ENCODE results near the gene GJC2.
A peak's percentile ranks its signal among the peaks of the same experiment; 100 is the strongest.
"Not testable (repeated sequence)": the region's sequence is repeated elsewhere in the genome, so short reads cannot be mapped to it uniquely, and the experiment has no call there.

GJC2 gene

DNA sequence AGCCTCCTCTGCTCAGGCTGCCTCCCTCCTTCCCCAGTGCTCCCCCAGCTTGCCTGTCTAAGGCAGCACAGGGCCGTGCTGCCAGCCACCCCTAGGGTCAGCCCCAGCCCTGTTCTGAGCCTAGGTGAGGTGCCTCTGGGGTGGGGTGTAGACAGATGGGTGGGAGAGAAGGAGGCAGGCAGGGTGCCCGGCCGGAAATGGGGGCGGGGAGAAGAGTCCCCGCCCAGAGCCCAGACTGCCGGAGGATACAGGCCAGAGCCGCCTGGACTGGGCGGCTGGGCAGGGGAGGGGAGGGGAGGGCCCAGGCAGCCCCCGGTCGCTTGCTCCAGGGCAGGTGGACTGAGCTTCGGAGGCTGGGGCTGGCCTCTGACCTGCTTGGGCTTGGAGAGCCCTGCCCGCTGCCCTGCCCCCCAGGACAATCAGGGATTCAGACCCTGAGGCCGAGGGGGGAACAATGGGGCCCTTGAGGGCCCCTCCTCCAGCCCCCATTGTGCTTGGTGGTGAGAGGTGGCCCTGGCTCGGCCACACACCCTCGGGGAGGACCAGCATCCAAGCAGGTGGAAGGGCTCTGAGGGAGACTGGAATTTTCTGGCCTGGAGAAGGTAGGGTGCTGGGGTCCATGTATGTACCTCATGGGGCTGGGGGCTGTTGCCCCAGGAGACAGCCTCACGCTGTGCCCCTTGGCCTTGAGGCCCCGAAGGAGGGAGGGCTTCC lies at the start of gene GJC2:
Gene GJC2 (plus strand): TSS at position 525 of the 714 bp plus-strand sequence. CDS start 7,829 bp downstream, outside the sequence.
- peak; percentile 71 for DNase-seq (ENCODE audit: low spot score)

GRCh38 chr1:228100822-228101613 lies 48.7 kb upstream of the GJC2 start:
- no peak for DNase-seq (ENCODE audit: low spot score)

DNA sequence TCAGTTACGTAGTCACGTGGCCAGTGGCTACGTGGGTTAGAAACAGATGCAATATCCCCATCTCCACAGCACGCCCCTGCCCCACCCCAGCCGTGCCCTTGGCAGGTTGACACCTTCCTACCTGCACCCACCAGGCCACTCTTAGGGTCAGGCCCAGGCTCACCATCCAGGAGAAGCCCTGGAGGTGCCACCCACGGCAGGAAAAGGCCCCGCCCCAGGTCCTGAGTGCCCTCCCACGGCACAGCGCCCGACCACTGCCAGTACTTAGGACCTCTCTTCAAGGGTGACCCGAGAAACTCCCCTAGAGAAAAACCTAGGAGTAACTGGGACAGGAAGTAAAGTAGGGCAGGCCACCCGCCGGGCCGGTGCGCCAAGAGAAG lies 48.1 kb upstream of the GJC2 start:
- DNase-seq (ENCODE audit: low spot score), result no peak

- no peak for DNase-seq (ENCODE audit: low spot score)
These were observed 47.5 kb upstream of the GJC2 start for GRCh38 chr1:228101994-228102790.

GRCh38 chr1:228102791-228103620 lies 46.7 kb upstream of the GJC2 start, which contains the start of gene C1orf35:
Gene C1orf35 (minus strand): TSS chr1:228103325. CDS start chr1:228103227, 98 bp downstream.
- DNase-seq (ENCODE audit: low spot score), result peak; percentile 97

- DNase-seq (ENCODE audit: low spot score), result no peak
These were observed 45.0 kb upstream of the GJC2 start for GRCh38 chr1:228104526-228105269.

DNA sequence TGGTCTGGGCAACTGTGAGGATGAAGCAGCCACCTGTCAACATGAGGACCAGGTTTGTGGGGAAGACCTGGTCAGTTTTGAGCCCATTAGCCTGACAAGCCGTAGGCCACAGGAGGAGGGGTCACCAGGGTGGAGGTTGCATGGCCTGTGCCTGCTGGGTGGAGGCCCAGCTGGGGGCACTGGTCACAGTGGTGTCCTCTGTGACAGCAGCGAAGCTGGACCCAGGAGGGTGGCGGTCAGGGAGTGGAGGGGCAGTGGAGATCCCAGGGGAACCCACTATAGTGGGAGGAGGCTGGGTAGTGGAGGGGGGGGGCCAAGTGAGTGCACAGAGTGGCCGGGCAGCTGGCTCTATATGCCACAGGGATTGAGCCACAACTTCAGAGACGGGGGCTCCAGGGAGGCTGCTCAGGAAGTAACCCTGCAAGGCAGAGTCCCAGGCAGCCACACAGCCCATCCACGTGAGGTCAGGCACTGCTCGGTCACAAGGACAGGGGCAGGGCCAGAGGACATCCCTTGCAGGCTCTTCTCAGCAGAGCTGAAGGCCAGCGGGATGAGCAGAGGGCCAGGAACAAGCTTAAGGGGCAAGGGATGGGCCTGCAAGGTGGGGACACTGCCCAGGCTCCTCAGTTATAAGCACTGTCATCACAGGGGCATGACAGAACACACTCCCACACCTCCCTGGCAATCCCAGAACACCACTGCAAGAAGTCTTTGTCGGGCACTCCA lies 44.3 kb upstream of the GJC2 start:
- no peak for DNase-seq (ENCODE audit: low spot score)

GRCh38 chr1:228105996-228106799 lies 43.5 kb upstream of the GJC2 start:
- no peak for DNase-seq (ENCODE audit: low spot score)

- DNase-seq (ENCODE audit: low spot score), result no peak
These were observed 43.0 kb upstream of the GJC2 start for GRCh38 chr1:228106800-228107054.

GRCh38 chr1:228107636-228108035 lies 42.1 kb upstream of the GJC2 start:
- no peak for DNase-seq (ENCODE audit: low spot score)

GRCh38 chr1:228108055-228108690 lies 41.6 kb upstream of the GJC2 start:
- DNase-seq (ENCODE audit: low spot score), result no peak

- no peak for DNase-seq (ENCODE audit: low spot score)
These were observed 41.0 kb upstream of the GJC2 start for GRCh38 chr1:228108742-228109072.

GRCh38 chr1:228109073-228109961 lies 40.4 kb upstream of the GJC2 start, which contains the start of gene MRPL55:
Gene MRPL55 (minus strand): TSS chr1:228109299. CDS start chr1:228108260, 1,039 bp downstream.
- peak; percentile 100 for DNase-seq (ENCODE audit: low spot score)

- DNase-seq (ENCODE audit: low spot score), result no peak
These were observed 39.7 kb upstream of the GJC2 start for GRCh38 chr1:228109962-228110488.

GRCh38 chr1:228110556-228110955 lies 39.2 kb upstream of the GJC2 start:
- DNase-seq (ENCODE audit: low spot score), result no peak

GRCh38 chr1:228111315-228111714 lies 38.4 kb upstream of the GJC2 start:
- not testable (repeated sequence) for DNase-seq (ENCODE audit: low spot score)

- DNase-seq (ENCODE audit: low spot score), result peak; percentile 1
These were observed 37.6 kb upstream of the GJC2 start for GRCh38 chr1:228112167-228112566.

GRCh38 chr1:228112617-228113016 lies 37.1 kb upstream of the GJC2 start:
- DNase-seq (ENCODE audit: low spot score), result no peak
